NCI-H69 (cell line): ENCODE results near the gene COLQ.
"Not testable (repeated sequence)": the region's sequence is repeated elsewhere in the genome, so short reads cannot be mapped to it uniquely, and the experiment has no call there.

Experiments
- DNase-seq: peaks from one replicate; lab custom pipeline; 2025; lab: John Stamatoyannopoulos, UW

Gene COLQ

DNA sequence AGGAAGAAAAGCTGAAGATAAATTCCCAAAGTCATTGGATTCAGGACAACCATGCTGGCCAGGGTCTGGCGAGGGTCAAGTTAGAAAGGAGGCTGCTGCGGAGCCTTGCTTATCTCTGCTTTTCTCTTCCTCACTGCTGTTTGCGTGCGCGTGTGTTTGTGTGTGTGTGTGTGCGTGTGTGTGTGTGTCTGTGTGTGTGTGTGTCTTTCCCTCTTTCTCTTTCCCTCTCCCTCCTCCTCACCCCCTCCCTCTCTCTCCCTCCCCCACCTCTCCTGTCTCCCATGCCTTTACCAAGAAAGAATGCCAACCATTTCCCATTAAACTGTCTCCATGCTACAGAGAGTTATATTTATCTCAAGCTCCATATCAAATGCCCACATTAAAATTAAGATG, at the start of gene COLQ:
Gene COLQ (minus strand): TSS at position 134 of the 393 bp plus-strand sequence. CDS start 81 bp downstream, at position 53.
- DNase-seq, result no peak

DNA sequence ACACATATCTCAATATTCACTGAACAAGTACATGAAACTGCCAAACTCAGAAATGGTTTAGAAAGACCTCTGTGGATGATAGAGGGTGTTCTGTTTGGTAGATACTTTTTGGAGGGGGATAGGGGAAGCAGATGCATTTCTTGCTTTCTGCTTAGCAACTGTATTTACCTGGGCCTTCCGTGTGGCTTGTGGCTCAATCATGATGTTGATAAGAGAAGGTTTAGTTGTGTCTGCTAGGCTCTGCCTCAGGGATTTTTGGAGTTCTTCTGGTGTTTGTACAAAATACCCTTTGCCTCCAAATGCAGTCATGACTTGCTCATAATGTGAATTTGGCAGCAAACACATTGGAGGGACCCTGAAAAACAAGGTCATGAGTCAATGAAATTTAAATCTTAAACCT, 41.7 kb upstream of the COLQ start:
- no peak for DNase-seq

DNA sequence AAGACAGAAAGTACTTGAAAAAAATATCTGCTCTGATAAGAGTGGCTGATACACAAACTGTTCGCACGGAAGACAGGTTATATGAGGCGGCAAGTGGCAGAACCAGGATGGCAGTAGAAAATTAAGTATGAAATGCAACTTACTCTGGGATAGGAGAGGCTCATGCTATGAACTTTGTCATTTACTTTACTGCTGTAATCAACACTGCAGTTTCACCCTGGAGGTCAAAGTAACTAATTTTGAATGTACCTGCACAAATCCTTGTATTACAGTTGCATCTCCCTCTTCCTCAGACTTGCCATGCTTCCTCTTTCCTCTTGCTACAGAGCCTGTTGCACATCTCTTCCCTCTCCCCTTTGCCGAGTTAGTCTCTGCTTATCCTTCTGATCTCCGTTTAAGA, 41.1 kb upstream of the COLQ start:
- no peak for DNase-seq

DNA sequence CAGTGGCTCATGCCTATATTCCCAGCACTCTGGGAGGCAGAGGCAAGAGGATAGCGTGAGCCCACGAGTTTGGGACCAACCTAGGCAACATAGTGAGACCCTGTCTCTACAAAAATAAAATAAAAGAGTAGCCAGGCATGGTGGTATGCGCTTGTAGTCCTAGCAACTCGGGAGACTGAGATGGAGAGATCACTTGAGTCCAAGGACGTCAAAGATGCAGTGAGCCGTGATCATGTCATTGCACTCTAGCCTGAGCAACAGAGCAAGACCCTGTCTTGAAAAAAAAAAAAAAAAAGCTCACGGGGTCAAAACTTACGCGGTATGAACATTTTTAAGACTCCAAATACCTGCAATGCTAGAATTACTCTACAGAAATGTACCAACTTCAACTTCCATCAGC, 37.1 kb upstream of the COLQ start:
- DNase-seq, result no peak

DNA sequence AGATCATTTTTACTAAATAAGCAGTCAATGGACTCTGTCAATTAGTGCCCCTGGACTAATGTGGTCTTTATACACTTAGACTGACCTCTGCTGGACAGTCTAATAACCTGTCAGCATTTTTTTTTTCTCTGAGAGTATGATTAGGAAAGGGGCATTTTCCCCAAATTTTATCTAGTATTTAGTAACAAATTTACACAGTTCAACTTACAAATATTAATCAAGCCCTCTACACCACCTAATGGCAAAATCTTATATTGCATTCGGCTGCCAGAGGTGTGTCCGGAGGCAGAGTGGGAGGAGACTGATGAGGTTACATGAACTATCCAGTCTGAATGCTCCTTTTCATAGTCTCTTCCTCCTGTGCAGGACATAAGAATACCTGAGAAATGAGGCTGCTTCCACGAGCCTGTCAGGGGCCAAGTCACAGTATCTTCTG, 36.0 kb upstream of the COLQ start:
- peak; percentile 64 for DNase-seq

DNA sequence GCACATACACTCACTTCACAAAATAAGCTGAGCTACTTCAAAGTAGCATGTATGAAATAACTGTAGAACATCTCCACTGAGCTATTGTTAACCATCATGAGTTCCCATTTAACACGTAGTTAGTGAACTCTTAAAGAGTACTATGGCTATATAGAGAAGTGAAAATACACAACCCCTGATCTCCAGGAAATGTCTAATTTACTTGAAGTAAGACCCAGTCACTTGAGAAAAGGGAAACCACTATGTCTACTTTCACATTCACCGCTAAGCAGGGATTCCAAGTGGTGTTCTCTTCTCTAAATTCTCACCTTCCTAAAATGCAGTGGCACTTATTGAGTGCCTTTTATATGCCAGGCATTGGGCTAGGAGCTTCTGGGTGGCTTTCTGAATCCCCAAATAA, 35.0 kb upstream of the COLQ start:
- no peak for DNase-seq

DNA sequence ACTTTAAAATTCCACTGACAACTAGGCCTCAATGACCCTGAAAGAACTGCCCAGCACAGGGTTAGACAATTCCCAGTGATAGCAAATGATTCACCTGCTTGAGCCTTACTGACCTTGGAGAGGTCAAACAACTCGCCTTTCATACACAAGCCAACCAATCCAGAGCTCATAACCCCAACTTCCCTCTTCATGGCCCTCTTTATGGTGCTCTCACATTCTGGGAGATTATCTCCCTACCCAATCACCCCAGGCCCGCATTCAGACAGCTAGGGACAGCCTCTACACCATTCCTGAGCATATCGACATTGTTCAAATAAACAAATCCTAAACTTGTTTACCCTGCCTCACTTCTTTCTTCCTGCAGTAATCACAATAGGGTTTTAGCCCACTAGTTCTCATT, 32.2 kb upstream of the COLQ start:
- DNase-seq, result no peak

DNA sequence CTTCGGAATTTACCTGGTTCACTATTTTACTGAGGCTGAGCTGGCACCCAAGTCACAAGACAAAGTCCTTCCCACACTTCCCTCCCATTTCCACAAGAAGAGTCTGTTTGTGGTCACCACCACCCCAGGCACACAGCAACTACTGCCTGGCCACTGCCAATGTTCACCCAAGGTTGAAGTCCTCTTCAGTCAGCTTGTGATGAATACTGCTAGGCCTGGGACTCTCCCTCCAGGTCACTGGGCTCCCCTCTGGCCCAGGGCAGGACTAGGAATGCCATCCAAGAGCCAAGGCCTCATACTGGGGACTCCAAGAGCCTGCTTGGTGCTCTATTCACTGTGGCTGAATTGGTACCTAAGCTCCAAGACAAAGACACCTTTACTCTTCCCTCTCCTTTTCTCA, 30.4 kb upstream of the COLQ start:
- no peak for DNase-seq

DNA sequence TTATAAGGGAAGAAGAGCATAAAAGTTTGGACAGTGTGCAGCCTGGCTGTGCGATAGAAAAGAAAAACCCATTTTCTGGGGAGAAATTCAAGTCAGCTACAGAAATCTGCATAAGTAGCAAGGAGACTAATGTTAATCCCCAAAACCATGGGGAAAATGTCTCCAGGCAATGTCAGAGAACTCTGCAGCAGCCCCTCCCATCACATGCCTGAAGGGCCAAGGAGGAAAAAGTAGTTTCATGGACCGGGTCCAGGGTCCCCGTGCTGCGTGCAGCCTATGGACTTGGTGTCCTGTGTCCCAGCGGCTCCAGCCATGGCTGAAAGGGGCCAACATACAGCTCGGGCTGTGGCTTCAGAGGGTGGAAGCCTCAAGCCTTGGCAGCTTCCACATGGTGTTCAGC, 28.3 kb upstream of the COLQ start:
- no peak for DNase-seq

DNA sequence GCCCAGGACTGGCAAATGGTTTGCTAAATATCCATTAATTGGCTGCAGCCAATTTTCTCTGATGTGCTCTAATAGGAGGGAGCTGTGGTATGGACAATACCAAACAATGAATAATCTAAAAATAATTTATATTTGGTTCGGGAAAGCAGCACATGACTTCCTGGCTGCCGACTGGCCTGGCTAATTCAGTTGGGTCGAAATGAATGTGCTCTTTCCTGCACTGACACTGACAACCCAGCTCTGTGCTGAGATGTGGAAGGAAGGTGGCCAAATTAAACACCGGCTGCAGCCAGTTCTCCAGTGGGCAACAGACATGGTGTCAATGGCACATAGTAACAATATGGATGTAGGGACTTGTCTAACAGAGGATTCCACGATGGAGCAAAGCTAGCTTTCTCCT, 21.1 kb upstream of the COLQ start:
- DNase-seq, result no peak

DNA sequence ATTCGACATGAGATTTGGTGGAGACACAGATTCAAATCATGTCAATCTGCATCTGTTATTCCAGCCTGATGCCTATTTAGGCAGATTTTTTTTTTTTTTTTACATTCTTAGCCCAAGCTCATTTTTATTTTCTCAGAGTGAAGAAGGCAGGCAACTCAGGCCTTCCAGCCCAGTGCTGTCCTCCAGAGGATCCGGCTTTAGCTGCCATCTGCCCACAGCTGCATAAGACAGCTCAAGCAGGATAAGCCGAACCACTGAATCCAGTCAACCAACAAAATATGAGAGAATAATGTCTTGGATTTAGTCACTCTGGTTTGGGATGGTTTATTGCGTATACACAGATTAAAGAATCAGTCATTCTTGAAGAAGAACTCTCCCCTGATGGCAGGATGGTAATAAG, 19.9 kb upstream of the COLQ start:
- no peak for DNase-seq

DNA sequence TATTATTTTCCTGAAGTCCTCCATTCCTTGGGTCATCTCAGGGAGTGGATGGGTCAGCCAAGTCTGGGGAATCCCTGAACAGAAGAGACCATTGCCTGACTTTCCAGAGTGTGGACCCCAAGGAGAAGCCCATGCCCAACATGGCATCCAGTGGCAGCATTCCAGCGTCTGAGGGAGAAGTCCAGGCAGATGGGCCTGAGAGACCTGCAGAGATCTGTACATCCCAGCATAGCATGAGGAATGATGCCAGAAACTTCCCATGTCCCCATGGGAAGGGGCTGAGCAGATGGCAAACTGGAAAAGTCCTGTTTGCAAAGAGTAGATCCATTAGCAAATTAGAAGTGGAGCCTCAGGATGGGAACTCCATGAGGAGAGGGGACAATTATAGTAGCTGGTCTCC, 17.6 kb upstream of the COLQ start:
- DNase-seq, result peak; percentile 0

DNA sequence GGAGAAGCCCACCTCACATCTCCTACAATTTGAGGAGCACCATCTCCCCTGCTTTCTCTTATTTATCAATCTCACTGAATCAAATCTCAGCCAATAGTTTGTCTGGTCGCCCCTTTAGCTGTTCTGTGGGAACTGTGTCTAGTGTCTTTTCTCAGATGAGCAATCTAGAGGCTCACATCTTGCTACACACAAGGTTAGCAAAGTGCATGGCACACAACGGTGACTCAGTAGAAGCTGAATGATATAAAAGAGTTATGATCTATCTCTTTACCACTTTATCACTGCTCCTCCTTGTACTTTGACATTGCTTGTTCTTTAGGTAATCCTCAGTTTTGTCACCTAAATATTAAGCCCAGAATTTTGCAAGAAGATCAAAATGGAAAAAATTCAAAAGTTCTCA, 16.8 kb upstream of the COLQ start:
- no peak for DNase-seq

DNA sequence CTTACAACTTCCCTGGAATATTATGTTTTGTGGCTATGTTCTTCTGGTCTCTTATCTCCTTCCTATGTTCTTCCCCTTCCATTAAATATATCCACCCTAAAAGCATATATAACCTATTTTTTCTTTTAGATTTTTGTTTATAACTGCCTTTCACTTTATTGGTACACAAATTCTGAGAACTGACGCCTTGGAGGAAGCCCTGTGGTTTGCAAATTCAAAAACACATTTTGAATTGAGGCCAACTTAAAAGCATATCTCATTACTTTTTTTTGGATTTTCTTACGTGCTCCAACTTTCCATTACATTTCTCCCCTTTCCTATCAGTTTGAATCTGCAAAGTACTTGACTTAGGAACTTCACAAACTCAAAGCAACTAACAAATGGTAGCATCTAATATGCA, 15.3 kb upstream of the COLQ start:
- no peak for DNase-seq

DNA sequence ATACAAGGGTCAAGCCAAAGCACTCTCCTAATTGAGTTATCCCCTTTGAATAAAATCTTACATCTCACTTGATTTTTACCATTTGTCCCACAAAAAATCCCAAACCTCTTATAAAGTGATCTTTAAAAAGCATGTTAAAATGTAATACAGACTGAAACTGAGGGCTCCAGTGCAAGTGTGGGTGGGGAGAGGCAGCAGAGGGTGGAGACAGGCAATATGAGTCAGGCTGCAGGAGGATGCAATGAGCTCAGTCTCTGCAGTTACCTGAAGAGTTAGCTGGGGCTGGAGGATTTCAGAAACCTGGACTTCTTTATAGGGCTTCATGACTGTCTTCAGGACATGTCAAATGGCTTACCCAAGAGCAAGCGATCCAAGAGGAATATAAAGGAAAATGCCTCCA, 14.2 kb upstream of the COLQ start:
- DNase-seq, result no peak

DNA sequence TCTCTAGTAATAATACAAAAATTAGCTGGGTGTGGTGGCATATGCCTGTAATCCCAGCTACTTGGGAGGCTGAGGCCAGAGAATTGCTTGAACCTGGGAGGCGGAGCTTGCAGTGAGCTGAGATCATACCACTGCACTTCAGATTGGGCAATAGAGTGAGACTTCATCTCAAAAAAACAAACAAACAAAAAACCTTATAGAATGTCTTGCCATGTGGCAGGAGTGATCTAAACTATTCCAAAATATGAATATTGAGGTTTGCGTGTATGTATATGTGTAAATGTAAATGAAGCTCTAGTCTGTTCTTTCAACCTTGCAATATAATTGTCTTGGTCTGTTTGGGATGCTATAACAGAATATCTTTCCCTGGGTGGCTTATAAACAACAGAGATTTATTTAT, 11.1 kb upstream of the COLQ start:
- DNase-seq, result not testable (repeated sequence)

DNA sequence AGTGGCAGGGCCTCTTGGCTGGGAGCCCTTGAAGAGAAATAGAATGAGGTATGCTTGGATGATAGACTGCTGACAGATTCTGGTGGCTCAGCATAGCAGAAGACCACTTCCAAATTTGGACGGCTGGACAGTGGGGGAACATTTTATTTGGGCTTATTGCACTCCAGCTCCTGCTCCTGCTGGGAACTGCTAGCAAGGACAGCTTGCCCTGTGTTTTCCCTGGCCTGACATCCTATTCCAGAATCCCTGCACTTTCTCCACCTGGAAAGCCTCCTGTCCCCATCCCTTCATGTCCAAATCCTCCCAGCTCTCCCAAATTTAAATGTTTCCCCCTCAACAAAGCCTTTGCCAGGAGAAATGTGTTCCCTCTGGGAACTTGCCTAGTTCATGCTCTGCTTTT, 9.8 kb upstream of the COLQ start:
- no peak for DNase-seq

DNA sequence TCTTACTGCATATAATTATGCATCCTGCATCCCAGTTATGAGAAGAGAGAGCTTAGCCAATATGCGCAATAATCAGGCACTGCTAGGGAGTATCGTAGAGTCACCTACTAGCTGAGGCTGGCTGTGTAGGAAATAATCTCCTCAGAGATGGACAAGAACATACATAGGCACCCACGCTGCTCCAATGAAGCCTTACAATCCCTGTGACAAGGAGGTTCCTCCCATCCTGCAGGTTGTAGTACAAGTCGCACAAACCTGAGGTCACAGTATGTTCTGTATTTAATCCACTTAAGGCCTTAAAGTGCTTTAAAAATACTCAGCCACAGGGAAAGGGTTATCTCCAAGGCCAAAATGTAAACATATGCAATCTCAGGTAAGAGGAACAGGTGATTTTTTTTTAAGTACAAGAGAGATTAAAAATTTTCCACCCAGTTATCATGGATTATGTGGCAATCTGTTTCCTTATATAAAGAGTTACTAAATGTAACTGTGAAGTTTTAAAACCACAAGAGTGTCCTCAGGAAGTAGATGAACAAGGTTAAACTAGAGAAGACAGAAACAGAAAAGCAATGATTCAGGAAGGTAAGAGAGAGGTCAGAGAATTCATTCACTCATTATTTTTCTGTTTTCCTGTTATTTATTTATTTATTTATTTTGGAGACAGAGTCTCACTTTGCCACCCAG, 7.5 kb upstream of the COLQ start:
- no peak for DNase-seq

DNA sequence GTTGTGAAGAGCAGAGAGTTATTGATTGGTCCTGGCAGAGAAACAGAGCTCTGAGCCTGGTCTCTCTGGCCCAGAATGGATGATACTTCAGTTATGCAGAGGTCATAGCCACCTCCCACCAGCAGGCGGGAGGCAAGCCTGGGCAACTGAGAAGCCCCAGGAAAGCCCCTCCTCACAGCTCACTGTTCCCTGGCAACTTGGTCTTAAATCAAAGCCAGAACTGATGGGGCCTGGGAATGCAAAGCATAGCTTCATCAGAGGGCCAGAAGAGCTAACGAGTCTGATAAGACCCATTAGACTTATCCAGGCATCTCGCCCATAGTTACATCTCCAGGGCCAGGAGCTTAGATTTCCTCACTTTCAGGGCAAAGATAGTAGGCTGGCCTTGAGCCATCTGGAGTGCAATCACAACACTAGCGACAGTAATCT, 5.5 kb upstream of the COLQ start:
- DNase-seq, result peak; percentile 7

DNA sequence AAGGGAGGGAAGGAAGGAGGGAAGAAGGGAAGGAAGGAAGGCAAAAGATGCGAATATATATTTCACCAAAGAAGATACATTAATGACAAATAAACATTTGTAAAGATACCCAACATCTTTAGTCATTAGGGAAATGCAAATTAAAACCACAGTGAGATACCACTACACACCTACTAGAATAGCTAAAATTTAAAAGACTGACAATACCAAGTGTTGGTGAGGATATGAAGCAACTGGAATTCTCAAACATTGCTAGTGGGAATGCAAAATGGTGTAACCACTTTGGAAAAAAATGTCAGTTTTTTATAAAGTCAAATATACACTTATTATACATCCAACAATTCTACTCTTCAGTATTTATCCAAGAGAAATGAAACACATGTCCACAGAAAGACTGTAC, 4.3 kb upstream of the COLQ start:
- DNase-seq, result no peak

DNA sequence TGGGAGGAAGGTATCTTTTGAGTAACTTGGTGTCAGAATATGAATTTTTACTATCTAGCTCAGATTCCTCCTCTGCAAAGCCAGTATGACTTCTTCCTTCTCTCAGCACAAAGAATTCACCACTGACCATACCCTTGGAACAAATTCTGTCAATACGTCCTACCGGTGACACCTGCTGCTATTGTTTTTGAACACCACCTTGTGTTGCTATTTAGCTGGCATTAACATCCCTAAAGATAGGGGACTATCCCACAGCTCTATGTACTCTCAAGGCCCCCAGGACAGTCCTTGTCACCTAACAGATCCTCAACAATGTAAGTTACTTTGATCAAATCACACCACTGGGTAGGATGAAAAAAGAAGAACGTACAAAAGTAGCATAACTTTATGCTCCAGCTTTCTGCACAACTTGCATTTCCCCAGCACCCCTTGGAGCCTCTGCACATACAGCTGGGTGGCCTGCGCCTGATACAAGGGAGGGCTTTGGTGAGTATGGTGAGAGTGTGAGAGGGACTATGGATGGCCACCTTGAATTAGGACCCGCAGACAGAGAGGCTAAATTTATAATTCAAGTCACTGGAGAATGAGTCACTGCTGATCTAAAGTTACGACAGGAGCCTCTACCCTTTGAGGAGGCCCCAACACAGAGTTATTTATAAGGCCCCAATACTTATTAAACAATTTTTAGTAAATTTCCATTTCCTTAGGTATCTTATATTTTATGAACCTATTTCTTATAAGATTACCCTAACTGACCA, 2.3 kb upstream of the COLQ start:
- no peak for DNase-seq

DNA sequence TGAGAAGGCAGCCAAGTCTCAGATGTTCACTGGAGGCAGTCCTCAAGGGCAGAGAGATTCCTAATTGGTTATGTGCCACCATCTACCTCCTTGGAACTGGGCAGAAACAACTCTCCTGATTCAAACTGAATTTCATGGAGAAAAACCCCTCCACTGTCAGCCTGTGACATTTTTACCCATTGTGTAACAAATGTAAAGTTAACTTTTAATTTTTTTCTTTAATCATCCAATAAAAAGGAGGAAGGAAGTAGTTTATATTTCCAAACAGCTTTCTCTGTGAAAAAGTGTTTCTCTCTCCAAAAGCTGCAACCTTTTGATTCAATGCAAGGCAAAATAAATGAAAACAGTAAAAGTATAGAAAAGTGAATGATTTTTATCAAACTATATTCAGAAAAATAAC, 510 bp upstream of the COLQ start:
- DNase-seq, result no peak

DNA sequence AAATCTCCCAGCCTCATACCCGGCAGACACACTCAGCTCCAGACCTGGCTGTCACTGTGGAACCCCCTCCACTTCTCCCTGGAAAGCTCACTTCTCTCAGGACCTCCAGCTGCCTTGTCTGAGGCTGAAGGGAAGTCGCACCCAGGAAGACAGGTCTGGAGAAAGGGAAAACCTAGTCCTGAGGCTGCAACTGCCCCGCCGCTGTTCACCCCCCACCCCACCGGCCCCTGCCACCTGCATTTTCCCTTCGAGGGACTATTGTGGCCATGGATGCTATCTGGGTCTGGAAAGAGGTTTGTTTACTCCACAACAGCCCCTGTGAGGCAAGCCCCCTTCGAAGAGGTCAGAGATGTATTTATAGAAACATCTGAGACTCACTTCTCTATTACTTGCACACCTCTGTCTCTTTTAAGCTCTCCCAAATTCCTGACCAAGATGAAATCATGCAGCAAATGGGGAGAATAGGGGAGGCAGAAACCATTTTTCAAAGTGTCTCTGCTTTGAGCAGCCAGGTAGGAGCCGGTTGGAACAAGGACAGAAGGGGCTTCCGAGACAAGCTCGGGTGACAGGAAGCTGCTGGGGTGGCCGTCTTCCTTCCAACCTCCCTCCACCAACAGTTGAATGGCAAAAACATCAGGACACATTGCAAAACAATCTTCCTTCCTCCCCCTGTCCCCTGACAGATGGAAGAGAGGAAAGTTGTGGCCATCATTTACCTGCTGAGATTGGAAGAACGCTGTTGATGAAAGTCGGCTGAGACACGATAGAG, 518 bp downstream of the COLQ start:
- DNase-seq, result no peak
